HEK293T (cell line): ENCODE data around the gene FAM156B.
"Not testable (repeated sequence)": the region's sequence is repeated elsewhere in the genome, so short reads cannot be mapped to it uniquely, and the experiment has no call there.

Source experiments
- ARNT ChIP-seq: fragments of 450-650 bp; IDR thresholded peaks from 2 replicates; pipeline ENCODE4 v1.6.1; 2017; ENCODE audit warnings: mild to moderate bottlenecking
- BHLHE40 ChIP-seq: fragments of 450-650 bp; IDR thresholded peaks from 2 replicates; pipeline ENCODE4 v1.6.1; 2016; ENCODE audit warnings: mild to moderate bottlenecking, moderate library complexity, borderline replicate concordance
- FOXA1 ChIP-seq: fragments of 450-650 bp; IDR thresholded peaks from 2 replicates; pipeline ENCODE4 v1.6.1; 2016; ENCODE audit warnings: mild to moderate bottlenecking
- FOXK2 ChIP-seq: fragments of 450-650 bp; IDR thresholded peaks from 2 replicates; pipeline ENCODE4 v1.6.1; 2016; ENCODE audit warnings: mild to moderate bottlenecking
- NFRKB ChIP-seq: fragments of 450-650 bp; IDR thresholded peaks from 2 replicates; pipeline ENCODE4 v1.6.1; 2016; ENCODE audit warnings: mild to moderate bottlenecking, moderate library complexity

GRCh38 chrX:52906072-52906471 lies 8.9 kb downstream of the FAM156B start:
- TF ChIP-seq ARNT, FOXA1, FOXK2, NFRKB, BHLHE40: not testable (repeated sequence)
